OCI-LY1 (cell line): ENCODE data around the gene MRPS30.

Source experiments
- H2AFZ ChIP-seq: fragments of 200-600 bp; sonication (generic), shearing (Covaris generic); 2 replicates; pipeline ENCODE4 v1.6.0; 2014; ENCODE audit warnings: antibody characterized with exemption, mild to moderate bottlenecking, low read length
- H3F3A ChIP-seq: fragments of 200-600 bp; sonication (generic), shearing (Covaris generic); 2 replicates; pipeline ENCODE4 v1.6.0; 2014; ENCODE audit warnings: mild to moderate bottlenecking, antibody characterized with exemption, low read length, moderate library complexity; ENCODE audit not compliant: insufficient read depth
- H3K27ac ChIP-seq: fragments of 200-600 bp; sonication (generic); 2 replicates; pipeline ENCODE4 v1.5.1; 2014; ENCODE audit warnings: low read length, mixed run types, mild to moderate bottlenecking, low read depth; ENCODE audit not compliant: poor library complexity, severe bottlenecking
- H3K27me3 ChIP-seq: fragments of 200-600 bp; sonication (generic); 2 replicates; pipeline ENCODE4 v1.6.0; 2014; ENCODE audit warnings: antibody characterized with exemption, mild to moderate bottlenecking, low read length, moderate library complexity; ENCODE audit not compliant: insufficient read depth
- H3K36me3 ChIP-seq: fragments of 200-600 bp; sonication (generic); 2 replicates; pipeline ENCODE4 v1.6.1; 2014; ENCODE audit warnings: mild to moderate bottlenecking, antibody characterized with exemption, low read length, moderate library complexity, mixed read lengths; ENCODE audit not compliant: insufficient read depth
- H3K4me1 ChIP-seq: fragments of 200-600 bp; sonication (generic); 2 replicates; pipeline ENCODE4 v1.5.1; 2014; ENCODE audit warnings: mild to moderate bottlenecking, low read length, moderate library complexity; ENCODE audit not compliant: insufficient read depth, severe bottlenecking
- H3K4me2 ChIP-seq: fragments of 200-600 bp; sonication (generic), shearing (Covaris generic); 2 replicates; pipeline ENCODE4 v1.6.1; 2014; ENCODE audit warnings: low read length
- H3K4me3 ChIP-seq: fragments of 200-600 bp; sonication (generic); 2 replicates; pipeline ENCODE4 v1.5.1; 2014; ENCODE audit warnings: low read length, low read depth, mild to moderate bottlenecking, mixed read lengths; ENCODE audit not compliant: poor library complexity, severe bottlenecking
- H3K79me2 ChIP-seq: fragments of 200-600 bp; shearing (Covaris generic); 2 replicates; pipeline ENCODE4 v1.6.1; 2016; ENCODE audit warnings: mixed run types, low read length, mixed read lengths; ENCODE audit not compliant: insufficient read depth
- H3K9ac ChIP-seq: fragments of 200-600 bp; sonication (generic), shearing (Covaris generic); 2 replicates; pipeline ENCODE4 v1.6.1; 2014; ENCODE audit warnings: mild to moderate bottlenecking, low read length, mixed read lengths
- H3K9me2 ChIP-seq: fragments of 200-600 bp; sonication (generic), shearing (Covaris generic); 2 replicates; pipeline ENCODE4 v1.6.1; 2014; ENCODE audit warnings: low read depth, mild to moderate bottlenecking, low read length, mixed read lengths
- H3K9me3 ChIP-seq: fragments of 200-600 bp; shearing (Covaris generic); 2 replicates; pipeline ENCODE4 v1.6.1; 2014; ENCODE audit warnings: low read length, mixed read lengths
- H4K20me1 ChIP-seq: fragments of 200-600 bp; sonication (generic), shearing (Covaris generic); 2 replicates; pipeline ENCODE4 v1.6.0; 2016; ENCODE audit warnings: mild to moderate bottlenecking, low read length; ENCODE audit not compliant: insufficient read depth
- CTCF ChIP-seq: fragments of 200-600 bp; sonication (generic), shearing (Covaris generic); IDR thresholded peaks from 2 replicates; pipeline ENCODE4 v1.5.1; 2017; ENCODE audit warnings: mild to moderate bottlenecking, antibody characterized with exemption, low read length, moderate library complexity, mixed read lengths
- EZH2 ChIP-seq: fragments of 200-600 bp; sonication (generic), shearing (Covaris generic); IDR thresholded peaks from 2 replicates; pipeline ENCODE4 v1.8.0; 2017; ENCODE audit warnings: borderline replicate concordance, mixed run types, mild to moderate bottlenecking, antibody characterized with exemption, low read length, moderate library complexity, mixed read lengths

Gene MRPS30

DNA sequence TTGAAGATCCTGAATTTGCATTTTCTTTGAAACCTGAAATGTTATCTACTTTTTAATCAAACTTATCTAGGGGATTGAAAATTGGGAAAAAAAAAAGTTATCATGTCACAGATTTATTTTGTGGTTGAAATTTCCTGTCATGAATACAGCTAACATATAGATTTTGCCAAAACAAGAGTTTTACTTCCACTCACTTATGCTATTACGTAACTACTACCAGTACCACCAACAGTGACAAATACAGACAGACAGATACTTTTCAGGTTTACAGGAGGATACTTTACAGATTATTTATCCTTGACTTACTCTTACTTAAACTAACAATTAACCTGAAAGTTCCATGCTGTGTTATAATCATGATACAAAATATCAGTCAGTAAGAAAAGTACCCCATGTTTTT, 6.8 kb upstream of the MRPS30 start:
- TF ChIP-seq CTCF (no peak), EZH2 (no peak)
- no peak overlapping the region for H2AFZ ChIP-seq
- no peaks in the 10 kb centered on the region for H3K36me3 ChIP-seq
- no peaks in the 10 kb centered on the region for H3K79me2 ChIP-seq
- H3K9ac ChIP-seq, result no peak overlapping the region
- H3K4me1 ChIP-seq, result peaks cover under 1% of the 10 kb centered on the region
- no peaks in the 10 kb centered on the region for H3K9me3 ChIP-seq
- H3F3A ChIP-seq, result no peaks in the 10 kb centered on the region
- H3K27me3 ChIP-seq, result no peaks in the 10 kb centered on the region
- no peak overlapping the region for H3K4me3 ChIP-seq
- H3K4me2 ChIP-seq, result no peak overlapping the region
- no peaks in the 10 kb centered on the region for H4K20me1 ChIP-seq
- no peak overlapping the region for H3K27ac ChIP-seq
- H3K9me2 ChIP-seq, result no peaks in the 10 kb centered on the region

GRCh38 chr5:44806608-44807007, 2.1 kb upstream of the MRPS30 start:
- Histone ChIP-seq H3K79me2 (peaks cover 29% of the 10 kb centered on the region), H3K9me2 (no peaks in the 10 kb centered on the region), H4K20me1 (no peaks in the 10 kb centered on the region), H3K4me3 (no peak overlapping the region), H3K27ac (no peak overlapping the region), H3K9ac (no peak overlapping the region), H3K4me2 (no peak overlapping the region), H3K36me3 (peaks cover 11% of the 10 kb centered on the region), H3F3A (no peaks in the 10 kb centered on the region), H3K9me3 (no peaks in the 10 kb centered on the region), H3K4me1 (peaks cover 31% of the 10 kb centered on the region), H3K27me3 (no peaks in the 10 kb centered on the region), H2AFZ (no peak overlapping the region)
- TF ChIP-seq CTCF (no peak), EZH2 (no peak)

GRCh38 chr5:44807269-44807668, 1.5 kb upstream of the MRPS30 start:
- Histone ChIP-seq H3K27ac (no peak overlapping the region), H3F3A (no peaks in the 10 kb centered on the region), H3K4me1 (peaks cover 34% of the 10 kb centered on the region), H2AFZ (no peak overlapping the region), H4K20me1 (no peaks in the 10 kb centered on the region), H3K9ac (no peak overlapping the region), H3K9me3 (no peaks in the 10 kb centered on the region), H3K4me2 (peak overlapping the region; percentile 67; the same call in 1 of the 2 replicates), H3K79me2 (peaks cover 35% of the 10 kb centered on the region), H3K27me3 (no peaks in the 10 kb centered on the region), H3K4me3 (no peak overlapping the region), H3K9me2 (no peaks in the 10 kb centered on the region), H3K36me3 (peaks cover 17% of the 10 kb centered on the region)
- no peak for TF ChIP-seq CTCF
- no peak for TF ChIP-seq EZH2
